Measurements from ENCODE around the gene KDM4F.

Gene KDM4F

DNA sequence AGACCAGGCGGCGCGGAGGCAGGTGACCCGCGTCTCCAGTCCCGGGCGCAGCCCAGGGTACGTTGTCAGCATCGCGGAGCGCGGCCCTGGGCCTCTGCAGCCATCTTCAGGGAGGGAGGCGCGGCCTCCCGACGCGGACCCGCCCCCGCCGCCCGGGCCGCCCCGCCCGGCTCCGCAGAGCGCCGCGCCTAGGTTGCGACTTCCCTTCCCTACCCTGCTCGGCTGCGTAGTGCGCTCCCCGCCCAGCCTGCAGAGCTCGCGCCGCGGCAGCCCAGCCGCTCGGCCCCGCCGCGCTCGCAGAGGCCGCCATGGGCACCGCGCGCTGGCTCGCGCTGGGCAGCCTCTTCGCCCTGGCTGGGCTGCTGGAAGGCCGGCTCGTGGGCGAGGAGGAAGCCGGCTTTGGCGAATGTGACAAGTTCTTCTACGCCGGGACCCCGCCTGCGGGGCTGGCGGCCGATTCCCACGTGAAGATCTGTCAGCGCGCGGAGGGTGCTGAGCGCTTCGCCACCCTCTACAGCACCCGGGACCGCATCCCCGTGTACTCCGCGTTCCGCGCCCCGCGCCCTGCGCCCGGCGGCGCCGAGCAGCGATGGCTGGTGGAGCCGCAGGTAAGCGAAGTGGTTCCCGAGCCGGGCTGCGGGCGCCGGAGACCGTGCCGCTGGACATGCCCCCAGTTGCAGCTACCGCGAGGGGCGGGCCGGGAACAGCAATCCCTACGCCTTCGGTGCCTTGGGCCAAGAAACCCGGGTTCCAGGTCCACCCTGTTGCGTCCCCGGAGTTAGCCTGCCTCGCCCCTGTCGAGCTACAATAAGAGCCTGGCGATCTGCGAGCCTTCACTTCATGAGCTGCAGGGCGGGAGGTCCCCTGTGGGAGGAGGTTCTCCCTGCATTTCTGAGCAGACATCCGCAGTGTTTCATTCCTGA lies 40.7 kb downstream of the KDM4F start, which contains the start of gene ENDOD1:
Gene ENDOD1, plus strand, starts transcription at position 227 of the 923 bp plus-strand sequence. Its CDS starts 82 bp downstream, at position 309.
- in situ Hi-C loops (cut with MboI; ENCODE audit: low sequenced_read_pairs), result no loop called here

DNA sequence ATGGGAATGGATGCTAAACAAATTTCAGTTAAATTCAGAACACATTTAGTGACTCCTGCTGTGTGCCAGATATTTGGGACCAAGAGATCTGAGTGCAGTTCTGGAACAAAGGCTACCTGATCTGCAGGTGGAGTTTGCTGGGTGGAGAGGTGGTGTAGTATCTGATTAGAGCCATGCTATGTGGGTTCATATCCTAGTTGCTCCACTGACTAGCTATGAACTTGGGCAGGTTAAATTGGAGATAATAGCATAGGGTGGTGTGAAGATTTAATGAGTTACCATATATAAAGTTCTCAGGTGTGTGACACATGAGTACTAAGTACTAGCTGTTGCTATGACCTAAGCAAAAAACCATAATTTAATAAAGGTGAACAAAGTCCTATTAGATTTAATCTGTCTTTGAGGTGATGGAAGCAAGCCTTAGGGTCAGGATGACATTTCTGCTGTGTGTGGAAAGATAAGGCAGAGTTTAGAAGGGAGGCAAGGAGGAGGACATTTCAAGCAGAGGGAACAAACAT lies 42.5 kb downstream of the KDM4F start:
- in situ Hi-C loops (cut with MboI; ENCODE audit: low sequenced_read_pairs), result no loop called here

DNA sequence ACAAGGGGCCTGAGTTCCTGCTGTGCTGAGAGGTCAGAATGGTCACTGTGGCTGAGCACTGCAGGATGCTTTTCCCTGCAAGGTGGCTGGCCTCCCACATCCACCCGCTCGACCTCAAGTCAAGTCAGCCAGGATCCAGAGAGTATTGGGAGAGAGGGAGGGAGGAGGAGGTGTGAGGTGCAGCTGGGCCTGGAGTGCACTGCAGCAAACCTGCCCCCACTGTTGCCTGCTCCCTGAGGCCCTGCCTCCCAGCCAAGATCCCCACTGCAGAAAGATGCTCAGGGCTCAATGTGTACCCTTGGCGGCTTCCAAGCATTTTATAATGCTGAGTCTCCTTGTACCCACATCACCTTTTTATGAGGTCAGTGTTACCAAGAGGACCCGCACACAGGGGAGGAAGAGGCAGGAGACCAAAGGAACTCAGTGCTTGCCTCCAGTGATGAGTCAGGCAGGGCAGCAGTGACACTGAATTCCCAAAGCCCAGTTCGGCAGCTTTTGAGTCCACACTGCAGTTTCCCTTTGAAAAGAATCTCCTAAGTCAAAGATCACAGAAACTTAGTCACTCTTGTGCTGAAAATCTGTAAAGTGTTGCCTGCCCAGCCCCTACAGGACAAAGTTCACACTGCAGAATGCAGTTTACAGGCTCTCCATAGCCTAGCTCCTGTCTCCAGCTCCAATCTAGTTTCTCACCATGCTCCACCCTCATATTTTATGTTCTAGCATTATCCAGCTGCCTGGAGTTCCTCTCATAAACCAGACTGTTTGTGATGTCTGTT lies 43.5 kb downstream of the KDM4F start:
- in situ Hi-C loops (cut with MboI; ENCODE audit: low sequenced_read_pairs), result no loop called here

DNA sequence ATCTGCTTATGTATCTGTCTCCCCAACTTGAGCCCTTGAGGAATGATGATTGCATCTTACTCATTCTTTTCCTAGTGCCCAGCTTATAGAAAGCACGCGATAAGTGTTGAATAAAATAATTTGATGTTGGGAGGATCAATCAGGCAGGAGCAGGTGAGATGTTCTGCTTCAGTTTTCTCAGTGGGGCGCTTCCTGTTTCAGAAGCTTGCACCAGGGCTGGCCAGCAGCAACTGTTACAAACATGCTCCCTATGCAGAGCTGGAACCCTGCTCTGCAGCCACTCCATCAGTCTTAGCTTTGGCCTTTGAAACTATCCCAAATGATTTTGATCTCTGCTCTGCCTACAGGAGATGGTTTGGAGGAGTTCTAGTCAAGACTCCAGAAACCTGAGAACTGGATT lies 44.3 kb downstream of the KDM4F start:
- in situ Hi-C loops (cut with MboI; ENCODE audit: low sequenced_read_pairs), result no loop called here

DNA sequence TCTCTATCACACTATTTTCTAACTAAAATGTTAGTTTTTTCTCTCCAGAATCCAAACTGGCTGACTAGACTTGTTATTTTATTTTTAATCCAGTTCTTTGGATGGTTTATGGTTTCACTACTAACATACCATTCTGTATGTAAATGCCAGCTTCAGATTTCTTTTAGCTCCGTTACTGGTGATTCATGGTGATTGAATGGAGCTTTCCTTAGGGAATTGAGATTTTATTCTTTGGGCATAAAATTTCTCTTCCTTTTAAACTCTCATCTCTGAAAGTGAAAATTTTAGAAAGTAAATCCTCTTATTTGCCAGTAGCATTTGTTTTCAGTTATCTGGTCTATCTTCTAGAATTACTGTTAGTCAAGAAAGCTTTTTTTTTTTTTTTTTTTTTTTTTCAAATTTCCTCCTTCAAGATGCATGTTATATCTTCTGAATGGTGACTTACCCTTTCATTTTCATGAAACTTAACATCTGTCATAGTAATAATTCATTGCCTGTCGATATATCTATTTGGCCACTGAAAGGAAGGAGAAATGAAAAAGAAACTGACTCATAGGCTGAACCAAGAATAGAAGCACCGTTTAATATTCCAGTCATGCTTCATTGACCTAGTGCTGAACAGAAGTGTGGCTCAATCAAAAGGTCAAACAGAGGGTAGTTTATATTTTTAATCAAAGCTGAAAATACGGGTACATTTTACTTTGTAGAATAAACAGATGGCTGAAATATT lies 46.8 kb downstream of the KDM4F start:
- in situ Hi-C loops (cut with MboI; ENCODE audit: low sequenced_read_pairs), result no loop called here

DNA sequence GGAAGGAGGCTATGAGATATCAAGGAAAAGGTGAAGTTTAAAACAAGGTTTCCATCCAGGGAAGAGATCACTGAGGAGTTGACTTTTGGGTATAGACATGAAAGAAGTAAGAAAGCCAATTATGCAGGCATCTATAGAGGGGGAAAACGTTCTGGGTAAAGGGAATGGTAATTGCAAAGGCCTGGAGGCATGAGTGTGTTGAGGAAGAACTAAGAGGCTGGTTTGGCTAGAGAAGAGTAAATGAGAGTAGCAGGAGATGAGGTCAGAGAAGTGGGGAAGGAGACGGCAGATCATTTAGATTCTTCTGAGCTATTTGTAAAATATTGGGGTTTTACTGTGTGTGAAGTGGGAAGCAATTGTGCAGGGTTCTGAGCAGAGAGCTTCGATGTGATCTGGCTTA lies 48.0 kb downstream of the KDM4F start:
- in situ Hi-C loops (cut with MboI; ENCODE audit: low sequenced_read_pairs), result no loop called here

DNA sequence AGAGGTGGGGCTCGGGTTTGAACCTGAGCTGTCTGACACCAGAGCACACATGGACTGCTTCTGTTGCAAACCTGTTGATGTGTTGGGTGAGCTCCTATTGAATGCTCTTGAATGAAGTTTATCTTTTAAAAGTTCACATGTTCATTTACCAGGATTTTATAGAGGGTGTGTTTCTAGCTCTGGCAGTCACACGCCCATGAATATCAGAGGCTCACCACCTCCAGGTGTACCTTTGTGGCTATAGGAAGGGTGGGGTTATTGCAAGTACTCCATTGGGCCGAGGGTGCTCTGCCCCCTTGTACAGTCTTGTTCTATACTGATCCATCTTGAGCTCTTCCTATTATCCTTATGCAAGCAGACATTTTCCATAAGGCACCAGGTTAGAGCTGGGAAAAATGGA lies 49.6 kb downstream of the KDM4F start:
- in situ Hi-C loops (cut with MboI; ENCODE audit: low sequenced_read_pairs), result no loop called here

DNA sequence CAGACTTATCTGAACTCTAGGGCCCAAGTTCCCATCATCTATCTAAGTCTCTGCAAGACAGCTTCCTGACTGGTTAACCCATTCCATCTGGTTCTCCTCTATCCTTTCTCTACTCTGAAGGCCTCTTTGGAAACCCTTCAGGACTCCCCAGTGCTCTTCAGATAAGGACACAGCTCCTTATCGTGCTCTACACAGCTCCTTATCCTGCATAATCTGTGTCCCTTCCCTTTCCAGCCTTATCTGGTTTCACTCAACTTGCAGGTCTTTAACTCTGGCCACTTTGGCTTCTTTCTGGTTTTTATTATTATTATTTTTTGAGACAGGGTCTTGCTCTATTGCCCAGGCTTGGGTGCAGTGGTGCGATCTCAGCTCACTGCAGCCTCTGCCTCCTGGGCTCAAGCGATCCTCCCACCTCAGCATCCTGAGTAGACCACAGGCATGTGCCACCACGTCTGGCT lies 51.0 kb downstream of the KDM4F start:
- in situ Hi-C loops (cut with MboI; ENCODE audit: low sequenced_read_pairs), result no loop called here

Measured in HL-60/S4 (cell line).